ENCODE measurements around the gene FARS2. TPM values are rescaled to one million over a fixed set of nuclear protein-coding genes. Genes with fewer than 3 reads are reported as not detected.

The FARS2 gene
- total RNA-seq, 4 donors from 2014 or later: 10.6 to 24.9 (median 15.2) TPM

GRCh38 chr6:5529733-5530132 is 268.4 kb downstream of the FARS2 start:
- TF ChIP-seq POLR2A (IDR thresholded peaks at IDR 0.05; ENCODE audit: low read depth): no peak
- TF ChIP-seq EP300 (IDR thresholded peaks at IDR 0.05): no peak
- no peak for TF ChIP-seq CTCF (IDR thresholded peaks at IDR 0.05)
- no peak for TF ChIP-seq POLR2AphosphoS5 (IDR thresholded peaks at IDR 0.05)
- no peaks in the 10 kb centered on the region for H3K36me3 ChIP-seq
- DNase-seq (ENCODE audit: extremely low spot score): no peak
- intact Hi-C loops (cut with DNase I): no loop called here
- H3K27me3 ChIP-seq: no peaks in the 10 kb centered on the region
- H3K9me3 ChIP-seq: no peaks in the 10 kb centered on the region
- no peaks in the 10 kb centered on the region for H3K4me1 ChIP-seq
- H3K4me3 ChIP-seq: no peak overlapping the region
- 100% methylated on average over 1 of the region's 1 CpG for WGBS
- H3K27ac ChIP-seq (replicated peaks in 1 of 4): no peak overlapping the region

- DNase-seq (ENCODE audit: extremely low spot score): no peak
- WGBS: 84% methylated on average over 4 of the region's 4 CpGs
- H3K9me3 ChIP-seq: no peaks in the 10 kb centered on the region
- no peaks in the 10 kb centered on the region for H3K27me3 ChIP-seq
- H3K27ac ChIP-seq (replicated peaks in 1 of 4): no peak overlapping the region
- H3K4me1 ChIP-seq: no peaks in the 10 kb centered on the region
- no peak overlapping the region for H3K4me3 ChIP-seq
- no peaks in the 10 kb centered on the region for H3K36me3 ChIP-seq
- intact Hi-C loops (cut with DNase I): no loop called here
- TF ChIP-seq CTCF (IDR thresholded peaks at IDR 0.05) (no peak), EP300 (IDR thresholded peaks at IDR 0.05) (no peak), POLR2AphosphoS5 (IDR thresholded peaks at IDR 0.05) (no peak), POLR2A (IDR thresholded peaks at IDR 0.05; ENCODE audit: low read depth) (no peak)
These were observed 269.8 kb downstream of the FARS2 start for GRCh38 chr6:5531161-5531560.

- H3K4me1 ChIP-seq: no peaks in the 10 kb centered on the region
- H3K4me3 ChIP-seq: no peak overlapping the region
- H3K36me3 ChIP-seq: no peaks in the 10 kb centered on the region
- H3K27me3 ChIP-seq: no peaks in the 10 kb centered on the region
- 75% methylated on average over 6 of the region's 6 CpGs for WGBS
- TF ChIP-seq EP300 (IDR thresholded peaks at IDR 0.05) (no peak), CTCF (IDR thresholded peaks at IDR 0.05) (no peak), POLR2AphosphoS5 (IDR thresholded peaks at IDR 0.05) (no peak), POLR2A (IDR thresholded peaks at IDR 0.05; ENCODE audit: low read depth) (no peak)
- intact Hi-C loops (cut with DNase I): no loop called here
- no peak for DNase-seq (ENCODE audit: extremely low spot score)
- no peak overlapping the region for H3K27ac ChIP-seq (replicated peaks in 1 of 4)
- H3K9me3 ChIP-seq: no peaks in the 10 kb centered on the region
These were observed 270.6 kb downstream of the FARS2 start for GRCh38 chr6:5531853-5532375.

GRCh38 chr6:5532941-5533340 is 271.6 kb downstream of the FARS2 start:
- no peak overlapping the region for H3K27ac ChIP-seq (replicated peaks in 1 of 4)
- no peaks in the 10 kb centered on the region for H3K36me3 ChIP-seq
- TF ChIP-seq EP300 (IDR thresholded peaks at IDR 0.05): no peak
- TF ChIP-seq POLR2A (IDR thresholded peaks at IDR 0.05; ENCODE audit: low read depth): no peak
- no peak for TF ChIP-seq POLR2AphosphoS5 (IDR thresholded peaks at IDR 0.05)
- TF ChIP-seq CTCF (IDR thresholded peaks at IDR 0.05): no peak
- WGBS: 95% methylated on average over 3 of the region's 3 CpGs
- no peaks in the 10 kb centered on the region for H3K27me3 ChIP-seq
- H3K4me1 ChIP-seq: peaks cover 0 to 4% (median 0%) of the 10 kb centered on the region in 4 donors
- no peak for DNase-seq (ENCODE audit: extremely low spot score)
- intact Hi-C loops (cut with DNase I): no loop called here
- no peaks in the 10 kb centered on the region for H3K9me3 ChIP-seq
- no peak overlapping the region for H3K4me3 ChIP-seq

GRCh38 chr6:5534643-5535042 is 273.3 kb downstream of the FARS2 start:
- no peaks in the 10 kb centered on the region for H3K36me3 ChIP-seq
- H3K4me3 ChIP-seq: no peak overlapping the region
- no peak for DNase-seq (ENCODE audit: extremely low spot score)
- 95% methylated on average over 9 of the region's 9 CpGs for WGBS
- no peak overlapping the region for H3K27ac ChIP-seq (replicated peaks in 1 of 4)
- TF ChIP-seq EP300 (IDR thresholded peaks at IDR 0.05) (no peak), POLR2A (IDR thresholded peaks at IDR 0.05; ENCODE audit: low read depth) (no peak), CTCF (IDR thresholded peaks at IDR 0.05) (no peak), POLR2AphosphoS5 (IDR thresholded peaks at IDR 0.05) (no peak)
- intact Hi-C loops (cut with DNase I): no loop called here
- H3K9me3 ChIP-seq: no peaks in the 10 kb centered on the region
- peaks cover 0 to 5% (median 0%) of the 10 kb centered on the region in 4 donors for H3K4me1 ChIP-seq
- no peaks in the 10 kb centered on the region for H3K27me3 ChIP-seq
